K562 (cell line): Measurements from ENCODE around the gene SND1. TPM values are rescaled to one million over a fixed set of nuclear protein-coding genes. Genes with fewer than 3 reads are reported as not detected.

ENCODE experiments used
- FOXK1 ChIP-seq: sonication (generic); formaldehyde crosslinking; IDR thresholded peaks from 2 replicates; pipeline ENCODE4 v1.8.0; 2022; ENCODE audit warnings: missing genetic modification reagents, mild to moderate bottlenecking, borderline replicate concordance
- JUN ChIP-seq, 2 experiments: sonication (generic) in 1 of 2; formaldehyde crosslinking in 1 of 2; IDR thresholded peaks; 2 replicates each; pipeline versions ENCODE4 v1.6.1 to v1.8.0; 2012 to 2022; ENCODE audit warnings: borderline replicate concordance in 2 of 2, mild to moderate bottlenecking in 2 of 2, improper control_type of control experiment in 1 of 2, low read depth in 1 of 2, low read length in 1 of 2, missing genetic modification reagents in 1 of 2
- NCOA4 ChIP-seq: fragments of 450-650 bp; IDR thresholded peaks from 2 replicates; pipeline ENCODE4 v1.6.1; 2018; ENCODE audit warnings: mild to moderate bottlenecking; ENCODE audit not compliant: partially characterized antibody
- NFIX ChIP-seq: fragments of 250-450 bp; sonication (Bioruptor Pico); IDR thresholded peaks from 2 replicates; pipeline ENCODE4 v1.4.0; 2020; ENCODE audit warnings: low read depth, mild to moderate bottlenecking, moderate library complexity
- RBM15 ChIP-seq: fragments of 200-400 bp; formaldehyde crosslinking; IDR thresholded peaks from 2 replicates; pipeline ENCODE4 v1.6.1; 2018; ENCODE audit warnings: mild to moderate bottlenecking, low read length, moderate library complexity; ENCODE audit not compliant: insufficient read depth
- SRSF7 ChIP-seq: fragments of 200-400 bp; formaldehyde crosslinking; optimal IDR thresholded peaks from 2 replicates; pipeline ENCODE3; 2017; ENCODE audit warnings: mild to moderate bottlenecking, low read depth, low read length
- TAF9B ChIP-seq: fragments of 450-650 bp; IDR thresholded peaks from 2 replicates; pipeline ENCODE4 v1.6.1; 2018; ENCODE audit warnings: mild to moderate bottlenecking; ENCODE audit not compliant: partially characterized antibody
- ZFX ChIP-seq: sonication (generic); formaldehyde crosslinking; IDR thresholded peaks from 2 replicates; pipeline ENCODE4 v1.8.0; 2022; ENCODE audit warnings: mild to moderate bottlenecking, missing genetic modification reagents, moderate library complexity
- ZNF143 ChIP-seq: sonication (generic); formaldehyde crosslinking; IDR thresholded peaks from 2 replicates; pipeline ENCODE4 v1.9.0; 2022; ENCODE audit warnings: mild to moderate bottlenecking, missing genetic modification reagents
- ZNF175 ChIP-seq: fragments of 200-800 bp; sonication (Bioruptor generic); IDR thresholded peaks from 2 replicates; pipeline ENCODE4 v1.6.1; 2016; ENCODE audit warnings: low read depth, mild to moderate bottlenecking, missing genetic modification characterization, missing compliant biosample characterization
- ZNF696 ChIP-seq: fragments of 250-450 bp; sonication (Bioruptor Pico); conservative IDR thresholded peaks from 2 replicates; pipeline ENCODE4 v1.4.0; 2020; ENCODE audit warnings: mild to moderate bottlenecking, moderate library complexity
- polyA plus RNA-seq, 8 experiments: library from polyadenylated mRNA; depleted of rRNA in 4 of 8; stranded (reverse) in 5 of 8; unstranded in 3 of 8; fragments of >200 nt; fragmentation: Nextera tagmentation in 2 of 8; fragmentation: Illumina TruSeq in 1 of 8; extraction: Ambion mirVana in 2 of 8; extraction: Trizol in 1 of 8; gene quantifications; 2 replicates each; pipeline versions ENCODE4 v1.2.1 to v1.2.3, GENCODE V29; 2011 to 2014; ENCODE audit warnings: inconsistent platforms in 1 of 8, missing spikeins in 1 of 8
- total RNA-seq, 7 experiments: library from RNA; depleted of rRNA in 6 of 7; stranded (reverse); fragments of >200 nt in 6 of 7; fragmentation: Illumina TruSeq in 2 of 7; extraction: Trizol in 2 of 7; gene quantifications; 2 replicates each; pipeline versions ENCODE4 v1.2.1 to v1.2.3, GENCODE V29; 2011 to 2021; ENCODE audit warnings: low replicate concordance in 1 of 7
- TF ChIP-seq, protein P1 (sequence below): fragments of 450-650 bp; IDR thresholded peaks from 2 replicates; pipeline ENCODE4 v1.6.1; 2016; ENCODE audit warnings: low read depth
- TF ChIP-seq, protein P2 (sequence below): fragments of 250-450 bp; sonication (Bioruptor Pico); IDR thresholded peaks from 2 replicates; pipeline ENCODE4 v1.9.0; 2021; ENCODE audit warnings: mild to moderate bottlenecking
- TF ChIP-seq, protein P3 (sequence below): fragments of 250-450 bp; sonication (Bioruptor Pico); IDR thresholded peaks from 2 replicates; pipeline ENCODE4 v1.9.0; 2021; ENCODE audit warnings: mild to moderate bottlenecking, inconsistent platforms
- TF ChIP-seq, protein P4 (sequence below): fragments of 450-650 bp; IDR thresholded peaks from 2 replicates; pipeline ENCODE4 v1.6.1; 2016; ENCODE audit warnings: mild to moderate bottlenecking

SND1 gene
- total and polyA plus RNA-seq, 9 of the 15 experiments (the other 6 are each of a cell fraction or from before 2014, with no cell fraction given): 46.5 to 307 (median 191) TPM

DNA sequence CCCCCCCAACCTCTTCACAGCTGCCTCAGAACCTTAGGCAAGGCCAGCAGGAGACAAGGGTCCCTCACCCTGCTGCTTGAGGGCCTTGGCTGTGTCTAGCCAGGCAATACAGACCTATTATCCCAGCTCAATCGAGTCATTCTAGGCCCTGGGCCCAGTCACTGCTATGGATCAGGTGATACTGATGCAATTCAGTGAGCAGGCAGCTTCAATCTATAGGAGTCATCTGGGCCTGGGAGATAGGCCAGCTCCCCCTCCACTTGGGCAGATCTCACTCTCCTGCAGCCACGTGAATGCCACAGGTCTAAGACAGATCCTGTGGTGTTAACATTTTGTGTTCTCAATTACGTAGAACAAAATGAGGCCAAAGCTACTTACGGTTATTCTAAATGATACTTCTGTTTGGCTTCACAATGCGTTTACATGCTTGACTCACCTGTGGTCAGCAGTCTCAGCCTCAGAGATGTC, 447.2 kb downstream of the SND1 start (continued):
- TF ChIP-seq SRSF7: no peak
- TF ChIP-seq, protein P1, sequence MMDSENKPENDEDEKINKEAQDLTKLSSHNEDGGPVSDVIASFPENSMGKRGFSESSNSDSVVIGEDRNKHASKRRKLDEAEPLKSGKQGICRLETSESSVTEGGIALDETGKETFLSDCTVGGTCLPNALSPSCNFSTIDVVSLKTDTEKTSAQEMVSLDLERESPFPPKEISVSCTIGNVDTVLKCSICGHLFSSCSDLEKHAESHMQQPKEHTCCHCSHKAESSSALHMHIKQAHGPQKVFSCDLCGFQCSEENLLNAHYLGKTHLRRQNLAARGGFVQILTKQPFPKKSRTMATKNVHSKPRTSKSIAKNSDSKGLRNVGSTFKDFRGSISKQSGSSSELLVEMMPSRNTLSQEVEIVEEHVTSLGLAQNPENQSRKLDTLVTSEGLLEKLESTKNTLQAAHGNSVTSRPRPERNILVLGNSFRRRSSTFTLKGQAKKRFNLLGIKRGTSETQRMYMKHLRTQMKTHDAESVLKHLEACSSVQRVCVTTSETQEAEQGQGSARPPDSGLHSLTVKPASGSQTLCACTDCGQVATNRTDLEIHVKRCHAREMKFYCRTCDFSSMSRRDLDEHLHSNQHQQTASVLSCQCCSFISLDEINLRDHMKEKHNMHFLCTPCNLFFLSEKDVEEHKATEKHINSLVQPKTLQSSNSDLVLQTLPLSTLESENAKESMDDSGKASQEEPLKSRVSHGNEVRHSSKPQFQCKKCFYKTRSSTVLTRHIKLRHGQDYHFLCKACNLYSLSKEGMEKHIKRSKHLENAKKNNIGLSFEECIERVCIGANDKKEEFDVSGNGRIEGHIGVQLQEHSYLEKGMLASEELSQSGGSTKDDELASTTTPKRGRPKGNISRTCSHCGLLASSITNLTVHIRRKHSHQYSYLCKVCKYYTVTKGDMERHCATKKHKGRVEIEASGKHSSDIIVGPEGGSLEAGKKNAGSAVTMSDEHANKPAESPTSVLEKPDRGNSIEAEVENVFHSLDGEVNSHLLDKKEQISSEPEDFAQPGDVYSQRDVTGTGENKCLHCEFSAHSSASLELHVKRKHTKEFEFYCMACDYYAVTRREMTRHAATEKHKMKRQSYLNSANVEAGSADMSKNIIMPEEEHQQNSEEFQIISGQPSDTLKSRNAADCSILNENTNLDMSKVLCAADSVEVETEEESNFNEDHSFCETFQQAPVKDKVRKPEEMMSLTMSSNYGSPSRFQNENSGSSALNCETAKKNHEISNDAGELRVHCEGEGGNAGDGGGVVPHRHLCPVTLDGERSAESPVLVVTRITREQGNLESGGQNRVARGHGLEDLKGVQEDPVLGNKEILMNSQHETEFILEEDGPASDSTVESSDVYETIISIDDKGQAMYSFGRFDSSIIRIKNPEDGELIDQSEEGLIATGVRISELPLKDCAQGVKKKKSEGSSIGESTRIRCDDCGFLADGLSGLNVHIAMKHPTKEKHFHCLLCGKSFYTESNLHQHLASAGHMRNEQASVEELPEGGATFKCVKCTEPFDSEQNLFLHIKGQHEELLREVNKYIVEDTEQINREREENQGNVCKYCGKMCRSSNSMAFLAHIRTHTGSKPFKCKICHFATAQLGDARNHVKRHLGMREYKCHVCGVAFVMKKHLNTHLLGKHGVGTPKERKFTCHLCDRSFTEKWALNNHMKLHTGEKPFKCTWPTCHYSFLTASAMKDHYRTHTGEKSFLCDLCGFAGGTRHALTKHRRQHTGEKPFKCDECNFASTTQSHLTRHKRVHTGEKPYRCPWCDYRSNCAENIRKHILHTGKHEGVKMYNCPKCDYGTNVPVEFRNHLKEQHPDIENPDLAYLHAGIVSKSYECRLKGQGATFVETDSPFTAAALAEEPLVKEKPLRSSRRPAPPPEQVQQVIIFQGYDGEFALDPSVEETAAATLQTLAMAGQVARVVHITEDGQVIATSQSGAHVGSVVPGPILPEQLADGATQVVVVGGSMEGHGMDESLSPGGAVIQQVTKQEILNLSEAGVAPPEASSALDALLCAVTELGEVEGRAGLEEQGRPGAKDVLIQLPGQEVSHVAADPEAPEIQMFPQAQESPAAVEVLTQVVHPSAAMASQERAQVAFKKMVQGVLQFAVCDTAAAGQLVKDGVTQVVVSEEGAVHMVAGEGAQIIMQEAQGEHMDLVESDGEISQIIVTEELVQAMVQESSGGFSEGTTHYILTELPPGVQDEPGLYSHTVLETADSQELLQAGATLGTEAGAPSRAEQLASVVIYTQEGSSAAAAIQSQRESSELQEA: no peak
- no peak for TF ChIP-seq NFIX (CRISPR knock-in tag)
- TF ChIP-seq TAF9B: no peak
- TF ChIP-seq ZNF175: no peak; the same call in none of the 2 replicates
- TF ChIP-seq ZNF143 (CRISPR knock-in tag): no peak
- peak; percentile 98 for TF ChIP-seq ZFX
- TF ChIP-seq FOXK1: no peak
- TF ChIP-seq, protein P2, sequence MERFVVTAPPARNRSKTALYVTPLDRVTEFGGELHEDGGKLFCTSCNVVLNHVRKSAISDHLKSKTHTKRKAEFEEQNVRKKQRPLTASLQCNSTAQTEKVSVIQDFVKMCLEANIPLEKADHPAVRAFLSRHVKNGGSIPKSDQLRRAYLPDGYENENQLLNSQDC (CRISPR knock-in tag): no peak
- TF ChIP-seq ZNF696 (CRISPR knock-in tag): no peak
- TF ChIP-seq, protein P3, sequence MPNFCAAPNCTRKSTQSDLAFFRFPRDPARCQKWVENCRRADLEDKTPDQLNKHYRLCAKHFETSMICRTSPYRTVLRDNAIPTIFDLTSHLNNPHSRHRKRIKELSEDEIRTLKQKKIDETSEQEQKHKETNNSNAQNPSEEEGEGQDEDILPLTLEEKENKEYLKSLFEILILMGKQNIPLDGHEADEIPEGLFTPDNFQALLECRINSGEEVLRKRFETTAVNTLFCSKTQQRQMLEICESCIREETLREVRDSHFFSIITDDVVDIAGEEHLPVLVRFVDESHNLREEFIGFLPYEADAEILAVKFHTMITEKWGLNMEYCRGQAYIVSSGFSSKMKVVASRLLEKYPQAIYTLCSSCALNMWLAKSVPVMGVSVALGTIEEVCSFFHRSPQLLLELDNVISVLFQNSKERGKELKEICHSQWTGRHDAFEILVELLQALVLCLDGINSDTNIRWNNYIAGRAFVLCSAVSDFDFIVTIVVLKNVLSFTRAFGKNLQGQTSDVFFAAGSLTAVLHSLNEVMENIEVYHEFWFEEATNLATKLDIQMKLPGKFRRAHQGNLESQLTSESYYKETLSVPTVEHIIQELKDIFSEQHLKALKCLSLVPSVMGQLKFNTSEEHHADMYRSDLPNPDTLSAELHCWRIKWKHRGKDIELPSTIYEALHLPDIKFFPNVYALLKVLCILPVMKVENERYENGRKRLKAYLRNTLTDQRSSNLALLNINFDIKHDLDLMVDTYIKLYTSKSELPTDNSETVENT (CRISPR knock-in tag): no peak
- TF ChIP-seq RBM15: no peak
- TF ChIP-seq, protein P4, sequence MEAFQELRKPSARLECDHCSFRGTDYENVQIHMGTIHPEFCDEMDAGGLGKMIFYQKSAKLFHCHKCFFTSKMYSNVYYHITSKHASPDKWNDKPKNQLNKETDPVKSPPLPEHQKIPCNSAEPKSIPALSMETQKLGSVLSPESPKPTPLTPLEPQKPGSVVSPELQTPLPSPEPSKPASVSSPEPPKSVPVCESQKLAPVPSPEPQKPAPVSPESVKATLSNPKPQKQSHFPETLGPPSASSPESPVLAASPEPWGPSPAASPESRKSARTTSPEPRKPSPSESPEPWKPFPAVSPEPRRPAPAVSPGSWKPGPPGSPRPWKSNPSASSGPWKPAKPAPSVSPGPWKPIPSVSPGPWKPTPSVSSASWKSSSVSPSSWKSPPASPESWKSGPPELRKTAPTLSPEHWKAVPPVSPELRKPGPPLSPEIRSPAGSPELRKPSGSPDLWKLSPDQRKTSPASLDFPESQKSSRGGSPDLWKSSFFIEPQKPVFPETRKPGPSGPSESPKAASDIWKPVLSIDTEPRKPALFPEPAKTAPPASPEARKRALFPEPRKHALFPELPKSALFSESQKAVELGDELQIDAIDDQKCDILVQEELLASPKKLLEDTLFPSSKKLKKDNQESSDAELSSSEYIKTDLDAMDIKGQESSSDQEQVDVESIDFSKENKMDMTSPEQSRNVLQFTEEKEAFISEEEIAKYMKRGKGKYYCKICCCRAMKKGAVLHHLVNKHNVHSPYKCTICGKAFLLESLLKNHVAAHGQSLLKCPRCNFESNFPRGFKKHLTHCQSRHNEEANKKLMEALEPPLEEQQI: no peak
- no peak for TF ChIP-seq NCOA4
- peak; percentile 94 for TF ChIP-seq JUN (IDR thresholded peaks at IDR 0.05; ENCODE audit: borderline replicate concordance, low read depth, low read length)
- no peak for TF ChIP-seq JUN (CRISPR knock-in tag; IDR thresholded peaks at IDR 0.05; ENCODE audit: borderline replicate concordance)
